Measurements from ENCODE around the gene CARS1.

The CARS1 gene

GRCh38 chr11:3037040-3037944, 19.9 kb downstream of the CARS1 start:
- DNase-seq, result peak; percentile 82 to 95 (median 90)

GRCh38 chr11:3036419-3036818, 20.8 kb downstream of the CARS1 start:
- peak; percentile 62 to 80 (median 73) for DNase-seq

GRCh38 chr11:3035333-3035732, 21.9 kb downstream of the CARS1 start:
- no peak for DNase-seq

DNA sequence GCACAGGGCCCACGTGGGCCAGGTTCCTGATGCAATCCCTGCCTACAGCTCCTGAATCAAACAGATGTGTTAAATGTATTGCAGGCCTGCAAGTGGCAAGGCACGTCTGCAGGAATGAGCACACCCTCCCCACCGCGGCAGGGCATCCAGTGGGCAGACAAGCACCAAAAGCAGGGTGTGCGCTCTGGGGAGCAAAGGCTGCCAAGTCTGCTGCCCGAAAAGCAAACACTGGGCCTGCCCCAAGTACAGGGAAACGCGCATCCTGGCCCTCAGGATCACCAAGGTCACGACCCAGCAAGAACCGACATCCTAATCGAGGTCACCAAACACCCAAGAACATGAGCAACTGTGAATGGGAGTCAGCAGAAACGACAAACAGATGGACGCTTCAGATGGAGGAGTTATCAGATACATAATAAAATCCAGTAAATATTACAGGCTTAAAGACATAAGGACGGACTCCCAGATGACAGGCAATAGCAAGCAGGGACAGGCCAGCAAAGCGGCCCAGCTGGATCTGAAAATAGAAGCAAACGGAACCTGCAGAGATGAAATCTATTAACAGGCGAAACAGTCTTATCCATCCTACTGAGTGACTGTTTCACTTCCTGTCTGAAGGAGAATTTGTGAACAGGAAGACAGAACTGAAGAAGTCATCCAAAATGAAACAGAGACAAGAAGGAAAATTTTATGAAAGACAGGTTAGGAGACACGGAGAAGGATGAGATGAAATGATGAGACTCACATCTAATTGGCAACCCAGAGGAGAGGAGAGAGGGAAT, 26.7 kb downstream of the CARS1 start:
- peak; percentile 12 to 52 (median 40) for DNase-seq

DNA sequence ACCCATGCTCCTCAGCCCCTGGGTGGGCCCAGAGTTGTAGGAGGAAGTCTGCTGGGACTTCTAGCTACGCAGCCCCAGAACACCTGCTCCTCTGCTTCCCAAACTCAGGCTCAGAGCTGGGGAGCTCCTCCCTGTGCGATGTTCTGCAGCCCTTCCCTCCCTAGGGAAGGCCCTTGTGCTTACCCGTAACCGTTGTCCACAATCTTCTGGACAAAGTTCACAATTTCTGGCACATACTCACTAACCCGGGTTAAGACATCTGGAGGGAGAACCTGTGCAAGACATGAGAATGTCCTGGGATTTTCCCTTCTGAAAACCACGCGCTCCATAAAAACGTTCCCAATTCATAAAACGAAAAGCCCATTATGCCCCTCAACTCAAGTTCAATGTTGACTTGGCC, 28.4 kb downstream of the CARS1 start:
- DNase-seq, result no peak

GRCh38 chr11:3026803-3027202, 30.4 kb downstream of the CARS1 start:
- DNase-seq, result no peak

- peak in 2 of 3 donors; percentile 17 to 40 for DNase-seq
Observed at GRCh38 chr11:3022982-3023381, 34.2 kb downstream of the CARS1 start.

- peak; percentile 71 to 87 (median 84) for DNase-seq
Observed at GRCh38 chr11:3022300-3022967, 34.8 kb downstream of the CARS1 start.

- DNase-seq, result no peak
Observed at GRCh38 chr11:3021125-3021524, 36.1 kb downstream of the CARS1 start.

- DNase-seq, result no peak
Observed at GRCh38 chr11:3020011-3020410, 37.2 kb downstream of the CARS1 start.

DNA sequence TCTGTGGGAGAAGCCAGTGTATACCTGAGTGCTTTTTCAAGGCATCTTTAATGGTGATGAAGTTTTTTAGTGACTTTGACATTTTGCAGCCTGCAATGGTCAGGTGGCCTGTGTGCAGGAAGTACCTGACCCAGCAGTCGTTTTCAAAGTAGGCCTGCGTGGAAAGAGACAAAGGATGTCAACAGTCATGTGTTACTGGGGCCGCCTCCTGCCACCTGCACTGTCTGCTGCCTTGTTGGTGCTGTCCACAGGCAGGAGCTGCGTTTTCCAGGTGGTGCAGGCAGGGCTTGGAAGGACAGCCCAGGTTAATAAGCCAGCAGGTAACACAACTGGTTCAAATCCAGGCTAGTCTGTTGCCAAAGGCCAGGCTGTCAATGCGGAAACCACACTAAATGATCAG, 38.6 kb downstream of the CARS1 start:
- DNase-seq, result no peak

DNA sequence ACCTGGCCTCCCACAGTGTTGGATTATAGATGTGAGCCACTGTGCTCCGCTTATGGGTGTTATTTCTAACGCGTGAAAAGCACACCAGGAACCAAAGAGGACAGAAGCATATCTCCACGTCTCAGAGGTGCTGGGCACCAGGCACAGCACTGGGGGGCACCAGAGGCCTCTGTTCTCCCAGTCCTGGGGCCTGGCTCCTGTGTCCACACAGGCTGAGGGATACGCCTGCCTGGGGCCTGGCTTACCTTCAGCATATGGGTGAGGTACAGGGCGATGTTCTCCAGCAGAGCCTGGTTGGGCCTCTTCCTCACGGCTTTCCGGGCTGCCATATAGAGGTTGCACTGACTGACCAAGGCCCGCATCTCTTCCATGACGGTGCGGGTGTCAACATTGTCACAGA, 40.4 kb downstream of the CARS1 start:
- DNase-seq, result no peak

DNA sequence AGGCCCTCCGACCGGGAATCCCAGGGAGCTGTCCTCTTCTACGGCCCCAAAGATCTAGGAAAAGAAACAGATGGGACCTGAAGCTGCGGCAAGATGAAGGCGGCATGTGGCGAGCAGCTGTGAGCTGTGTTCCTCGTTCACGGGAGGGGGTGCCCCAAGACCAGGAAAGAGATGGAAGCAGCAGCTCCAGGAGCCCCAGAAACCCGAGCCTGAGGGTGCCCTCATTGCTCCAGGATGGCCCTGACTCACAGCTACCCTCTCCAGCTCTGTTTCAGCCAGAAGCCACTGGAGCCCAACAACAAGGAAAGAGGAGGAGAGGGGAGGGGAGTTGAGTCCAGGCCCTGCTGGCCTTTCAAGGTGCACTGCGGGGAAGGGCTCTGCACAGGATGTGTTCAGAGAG, 41.4 kb downstream of the CARS1 start:
- DNase-seq, result no peak

DNA sequence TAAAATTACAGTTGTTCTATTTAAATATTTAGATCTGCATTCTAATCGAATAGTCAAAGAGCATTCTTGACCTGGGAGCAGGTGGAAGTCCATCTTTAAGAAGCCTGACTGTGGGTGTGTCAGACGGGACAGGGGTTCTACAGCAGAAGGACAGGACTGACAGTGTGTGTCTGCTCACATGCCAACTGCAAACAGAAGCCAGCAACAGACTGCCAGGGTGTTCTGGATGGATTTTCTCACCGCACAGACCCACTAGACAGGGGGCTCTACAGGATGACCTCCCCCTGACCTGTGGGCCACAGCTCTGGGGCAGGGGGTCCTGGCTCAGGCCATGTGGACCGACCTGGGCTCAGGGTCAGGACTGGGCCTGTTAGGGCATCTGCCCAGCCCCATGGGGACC, 42.3 kb downstream of the CARS1 start:
- DNase-seq, result no peak

- peak in 2 of 3 donors; percentile 45 to 51 for DNase-seq
Observed at GRCh38 chr11:3014057-3014938, 42.9 kb downstream of the CARS1 start.

DNA sequence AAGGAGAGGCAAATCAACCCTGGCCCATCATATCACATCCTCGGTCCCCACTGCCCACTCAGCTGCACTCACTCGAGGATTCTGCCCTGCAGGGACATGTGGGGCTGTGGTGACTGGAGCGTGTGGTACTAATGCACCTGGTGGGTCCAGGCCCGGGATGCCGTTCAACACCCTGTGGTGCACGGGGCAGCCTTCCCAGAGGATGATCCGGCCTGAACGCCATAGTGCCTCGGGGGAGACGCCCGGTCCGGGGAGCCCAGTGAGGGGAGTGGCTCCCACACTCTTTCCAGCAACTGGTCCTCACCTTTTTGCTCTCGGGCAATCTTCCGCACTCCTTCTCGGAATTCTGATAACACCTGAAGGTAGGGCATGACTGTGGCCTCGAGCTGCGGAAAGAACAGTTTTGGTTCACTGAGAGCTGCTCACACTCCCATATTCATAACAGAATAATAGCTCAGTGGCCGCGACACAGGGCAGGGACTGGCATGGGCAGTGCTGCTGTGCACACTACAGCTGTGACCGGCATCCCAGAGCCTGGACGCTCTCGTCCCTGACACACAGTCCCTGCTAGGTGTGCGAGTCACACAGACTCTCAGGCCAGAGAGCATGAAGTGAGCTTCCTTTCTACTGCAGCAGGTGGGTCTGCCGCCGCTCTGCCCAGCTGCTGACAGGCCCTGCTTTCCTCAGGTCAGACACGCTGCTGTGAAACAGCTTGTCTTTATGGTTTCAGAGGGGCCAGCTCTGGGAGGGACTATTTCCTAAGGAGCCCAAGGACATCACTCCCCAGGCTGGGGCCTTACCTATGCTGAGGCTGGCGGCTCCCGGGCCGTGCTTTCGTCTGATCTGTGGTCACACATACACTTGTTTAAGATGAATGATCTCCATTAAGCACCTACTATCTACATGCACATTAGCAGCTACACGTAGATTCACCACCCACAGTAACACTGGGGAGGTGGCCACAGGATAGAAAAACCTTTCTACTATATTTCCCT, 45.0 kb downstream of the CARS1 start:
- no peak for DNase-seq

GRCh38 chr11:3010521-3011275, 46.5 kb downstream of the CARS1 start:
- DNase-seq, result peak in 2 of 3 donors; percentile 21 to 42

- DNase-seq, result no peak
Observed at GRCh38 chr11:3010004-3010403, 47.2 kb downstream of the CARS1 start.

DNA sequence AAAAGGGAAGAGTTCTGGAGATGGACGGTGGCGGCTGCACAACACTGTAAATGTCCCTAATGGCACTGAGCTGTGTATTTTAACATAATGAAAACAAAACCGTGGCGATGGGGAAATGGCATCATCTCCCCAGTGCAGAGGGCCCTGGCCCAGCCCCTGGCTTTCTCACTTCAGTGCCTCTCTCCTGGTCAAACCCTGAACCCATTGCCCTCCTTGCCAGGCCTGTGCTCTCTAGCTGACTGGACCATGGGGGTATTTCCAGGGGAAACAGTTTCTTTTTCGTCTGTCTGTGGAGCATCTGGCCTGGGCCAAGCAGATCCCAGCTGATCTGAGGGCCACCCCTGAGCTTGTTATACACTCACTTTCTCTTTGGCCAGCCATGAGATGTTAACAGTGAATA, 47.7 kb downstream of the CARS1 start:
- DNase-seq, result no peak

- no peak for DNase-seq
Observed at GRCh38 chr11:3008746-3009336, 48.4 kb downstream of the CARS1 start.

All from suppressor macrophage treated with lipopolysaccharide for 1 hour (primary cell).